GM21390 (cell line): Measurements from ENCODE around the gene TTC39B.

ENCODE experiments used
- ATAC-seq: cut with Tn5 transposase; IDR thresholded peaks from one replicate; pipeline ENCODE4 v1.9.1; 2021; ENCODE audit not compliant: unreplicated experiment

Gene TTC39B

DNA sequence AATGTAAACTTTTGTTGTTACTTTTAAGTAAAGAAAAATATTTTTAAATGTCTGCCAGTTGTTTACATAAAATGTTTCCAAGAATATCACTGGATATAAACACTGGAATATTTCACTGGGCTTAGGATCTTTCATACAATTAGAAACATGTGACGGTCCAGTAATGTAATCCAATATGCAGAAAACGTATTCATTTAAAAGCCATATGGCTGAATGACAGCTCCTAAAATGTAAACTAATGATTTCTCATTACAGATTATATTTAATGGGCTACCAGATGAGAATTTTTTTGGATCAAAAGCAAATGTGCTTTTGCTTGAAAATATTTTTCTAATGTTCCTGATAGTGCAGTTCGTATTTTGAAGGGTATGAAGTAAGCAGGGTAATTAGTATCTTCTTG, 124.3 kb downstream of the TTC39B start:
- no peak for ATAC-seq

DNA sequence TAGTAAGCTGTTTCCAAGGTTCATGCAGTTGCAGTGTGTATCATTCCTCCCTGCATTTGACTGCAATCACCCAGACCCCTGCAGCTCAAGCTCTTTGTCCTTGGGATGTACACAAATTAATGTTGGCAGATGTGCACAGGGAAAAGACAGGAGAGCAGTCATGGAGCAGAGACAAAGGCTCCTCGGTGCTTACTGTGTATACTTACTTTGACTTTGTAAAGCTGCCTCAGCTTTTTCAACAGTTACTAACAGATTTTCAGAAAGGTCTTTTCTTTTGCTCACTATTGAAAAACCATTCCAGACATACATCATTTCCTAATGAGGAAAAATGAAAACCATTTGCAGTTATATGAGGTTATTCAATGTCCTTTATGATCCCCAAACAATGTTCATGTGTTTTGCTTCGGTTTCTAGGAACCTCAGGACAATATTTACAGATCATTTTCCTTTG, 124.9 kb downstream of the TTC39B start:
- ATAC-seq, result no peak

DNA sequence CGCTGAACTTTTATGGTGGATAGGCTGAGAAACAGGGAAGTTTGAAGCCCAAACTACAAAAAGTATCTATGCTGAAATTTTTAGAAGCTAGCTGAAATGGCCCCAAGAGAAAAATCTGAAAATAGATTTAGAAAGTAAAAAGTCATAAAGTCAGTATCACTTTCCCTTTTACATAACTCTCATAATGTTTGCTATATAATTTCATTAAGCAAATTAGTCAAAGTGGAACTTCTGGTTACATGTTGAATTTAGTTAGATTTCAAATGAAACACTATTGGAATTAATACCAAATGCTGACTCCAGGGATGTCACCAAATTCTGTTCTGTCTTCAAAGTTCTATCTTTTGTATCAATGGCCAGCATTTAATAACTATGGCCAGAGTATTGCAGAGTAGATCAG, 126.9 kb downstream of the TTC39B start:
- no peak for ATAC-seq

DNA sequence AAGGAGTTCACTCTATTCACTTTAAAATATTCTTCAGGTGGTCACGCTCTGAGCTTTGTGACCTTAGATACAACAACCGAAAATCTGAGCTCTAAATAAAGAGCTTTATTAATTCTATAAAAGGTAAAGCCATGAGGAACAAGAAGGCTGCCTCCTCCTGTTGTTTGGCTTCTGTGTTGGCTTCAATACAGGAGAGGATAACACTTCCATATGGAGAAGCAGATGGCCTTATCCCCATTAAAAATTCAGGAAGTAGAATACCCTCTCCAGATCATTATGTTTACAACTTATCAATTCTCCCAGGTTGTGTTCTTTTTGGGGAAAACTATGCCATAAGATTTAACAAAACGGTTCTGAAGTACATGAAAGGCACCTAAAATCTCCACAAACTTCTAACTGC, 128.4 kb downstream of the TTC39B start:
- ATAC-seq, result no peak

DNA sequence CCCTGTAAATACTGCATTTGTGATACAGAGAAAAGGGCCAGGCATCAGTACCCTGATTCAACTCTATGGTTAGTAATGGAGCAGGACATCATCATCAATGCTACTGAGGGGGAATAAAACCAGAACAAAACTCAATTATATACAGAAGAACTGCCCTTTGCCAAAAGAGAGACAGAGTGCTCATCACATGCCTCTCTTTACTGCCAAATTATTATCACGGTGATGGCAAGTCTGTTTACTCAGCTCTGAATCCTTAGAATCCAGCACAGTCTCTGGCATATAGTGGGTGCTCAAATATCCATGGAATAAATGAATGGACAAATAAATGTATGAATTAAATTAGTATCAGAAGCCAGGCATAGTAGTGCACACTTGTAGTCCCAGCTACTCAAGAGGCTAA, 130.2 kb downstream of the TTC39B start:
- ATAC-seq, result no peak

DNA sequence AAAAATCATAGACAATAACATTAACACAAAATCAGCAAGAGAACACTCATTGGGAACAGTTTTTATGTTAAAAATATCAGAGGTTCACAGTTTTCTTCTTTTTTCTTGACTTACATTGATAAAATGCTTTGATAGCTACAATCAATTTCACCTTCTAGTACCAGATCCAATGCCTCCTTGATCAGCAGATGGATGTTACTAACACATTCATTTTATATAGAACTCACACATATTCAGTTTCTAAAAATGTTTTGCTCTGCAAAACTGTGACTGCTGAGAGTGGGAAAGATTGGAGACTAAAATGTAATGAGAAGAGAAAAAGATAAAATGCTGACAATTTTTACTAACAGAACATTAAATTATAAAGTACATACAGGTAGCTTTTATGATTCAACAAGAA, 143.1 kb downstream of the TTC39B start:
- ATAC-seq, result no peak

- no peak for ATAC-seq
Measured at GRCh38 chr9:15161753-15162152, 145.3 kb downstream of the TTC39B start.

- no peak for ATAC-seq
Measured at GRCh38 chr9:15160673-15161072, 146.3 kb downstream of the TTC39B start.

DNA sequence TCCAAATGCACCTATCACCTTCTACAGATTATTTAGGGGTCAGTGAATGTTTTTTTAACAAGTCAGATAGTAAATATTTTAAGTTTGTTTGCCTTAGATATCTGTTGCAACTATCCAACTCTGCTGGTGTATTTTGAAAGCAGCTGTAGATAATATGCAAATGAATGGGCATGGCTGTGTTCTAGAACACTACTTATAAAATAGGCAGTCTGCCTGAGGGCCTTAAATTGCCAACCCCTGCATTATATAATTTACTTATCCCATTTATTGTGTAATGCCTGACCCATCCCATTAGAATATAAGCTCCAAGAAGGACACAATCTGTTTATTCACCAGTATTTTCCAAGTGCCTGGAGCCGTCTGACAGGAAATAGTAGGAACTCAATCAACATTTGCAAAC, 149.0 kb downstream of the TTC39B start:
- no peak for ATAC-seq

GRCh38 chr9:15157381-15157780, 149.6 kb downstream of the TTC39B start:
- no peak for ATAC-seq

DNA sequence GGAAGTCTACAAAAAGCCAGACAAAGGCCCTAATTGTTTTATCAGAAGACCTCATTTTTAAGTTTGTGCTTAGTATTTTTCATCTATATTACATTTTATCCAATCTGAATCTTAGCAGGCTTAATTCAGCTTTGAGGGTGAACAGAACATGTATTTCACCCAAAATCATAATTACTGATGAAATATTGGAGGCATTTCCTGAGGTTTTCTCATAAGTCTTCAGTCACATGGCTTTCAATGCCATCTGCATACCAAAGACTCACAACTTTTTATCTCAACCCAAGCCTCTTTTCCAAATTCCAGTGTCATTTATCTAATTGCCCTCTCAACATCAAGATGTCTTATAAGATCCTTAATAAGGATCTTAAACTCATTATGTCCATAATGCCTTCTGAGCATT, 150.8 kb downstream of the TTC39B start:
- no peak for ATAC-seq

DNA sequence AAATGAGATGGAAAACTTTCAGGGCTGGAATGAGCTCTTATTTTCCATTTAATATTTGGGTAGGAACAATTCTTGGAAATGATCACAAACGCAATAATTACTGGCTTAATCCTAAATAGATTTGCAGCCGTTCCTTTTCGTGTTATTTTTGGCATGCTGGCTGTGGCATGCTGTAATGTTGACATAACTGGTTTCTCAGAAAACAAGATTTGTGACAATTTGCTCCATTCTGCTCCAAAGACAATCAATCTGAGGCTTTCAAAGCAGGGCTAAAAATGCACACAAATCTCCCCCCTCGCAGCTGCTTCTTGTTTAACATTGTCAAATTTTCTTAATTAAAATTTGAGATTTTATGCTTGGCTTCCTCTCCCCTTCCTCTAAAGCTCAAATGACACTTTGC, 151.2 kb downstream of the TTC39B start:
- no peak for ATAC-seq

DNA sequence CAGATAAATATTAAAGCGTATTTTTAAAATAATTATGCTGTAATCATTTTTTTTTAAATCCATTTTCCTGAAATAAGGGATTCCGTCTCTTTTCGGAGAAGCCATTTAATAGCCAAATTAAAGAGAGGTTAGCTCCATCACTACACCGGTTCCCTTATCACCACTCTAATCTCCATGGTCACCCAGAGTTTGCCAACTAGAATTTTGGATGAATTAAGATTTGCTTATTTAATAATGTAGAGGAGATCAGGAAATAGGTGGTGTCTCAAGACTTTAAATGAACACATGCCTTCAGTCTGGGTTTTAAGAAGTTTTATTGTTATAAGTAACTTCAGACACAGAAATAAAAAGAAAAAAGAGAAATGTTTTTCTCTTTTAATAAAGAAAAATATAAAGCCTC, 151.7 kb downstream of the TTC39B start:
- no peak for ATAC-seq

DNA sequence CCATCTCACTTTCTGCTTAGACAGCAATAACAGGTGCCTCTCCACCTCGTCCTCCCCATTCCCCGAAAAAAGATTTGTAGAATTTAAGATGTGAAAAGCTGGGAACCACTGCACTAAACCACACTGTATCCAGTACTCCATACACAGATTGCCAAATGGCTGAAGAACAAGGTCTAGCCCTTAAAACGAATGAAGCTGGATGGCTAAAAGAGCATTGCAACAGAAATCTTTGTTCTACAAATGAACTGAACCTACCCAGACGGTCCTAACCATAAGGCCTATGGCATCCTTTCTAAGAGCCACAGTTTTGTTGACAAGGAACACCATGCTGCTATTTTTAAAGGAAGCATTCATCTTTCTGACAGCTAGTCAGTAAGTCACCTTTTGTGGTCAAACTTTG, 152.3 kb downstream of the TTC39B start:
- no peak for ATAC-seq

GRCh38 chr9:15153961-15154360, 153.1 kb downstream of the TTC39B start:
- no peak for ATAC-seq

DNA sequence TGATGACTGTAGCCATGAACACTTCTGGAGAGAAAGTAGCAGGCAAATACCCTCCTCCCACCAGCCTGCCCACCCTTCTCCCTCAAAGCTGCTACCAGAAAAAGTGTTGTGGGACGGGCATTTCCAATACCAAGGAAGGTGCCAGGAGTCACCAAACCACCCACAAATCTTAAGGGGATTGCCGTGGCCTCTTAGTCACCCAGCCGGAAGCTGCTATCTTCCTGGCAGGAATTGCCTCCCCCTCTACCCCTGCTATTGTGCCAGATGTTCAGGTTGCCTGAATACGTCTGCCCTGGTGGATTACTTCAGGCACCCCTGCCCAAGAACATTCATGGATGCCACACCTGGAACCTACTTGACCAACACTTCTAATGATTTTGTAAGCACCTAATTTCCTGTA, 156.1 kb downstream of the TTC39B start:
- ATAC-seq, result no peak

GRCh38 chr9:15149450-15149849, 157.6 kb downstream of the TTC39B start:
- ATAC-seq, result no peak

DNA sequence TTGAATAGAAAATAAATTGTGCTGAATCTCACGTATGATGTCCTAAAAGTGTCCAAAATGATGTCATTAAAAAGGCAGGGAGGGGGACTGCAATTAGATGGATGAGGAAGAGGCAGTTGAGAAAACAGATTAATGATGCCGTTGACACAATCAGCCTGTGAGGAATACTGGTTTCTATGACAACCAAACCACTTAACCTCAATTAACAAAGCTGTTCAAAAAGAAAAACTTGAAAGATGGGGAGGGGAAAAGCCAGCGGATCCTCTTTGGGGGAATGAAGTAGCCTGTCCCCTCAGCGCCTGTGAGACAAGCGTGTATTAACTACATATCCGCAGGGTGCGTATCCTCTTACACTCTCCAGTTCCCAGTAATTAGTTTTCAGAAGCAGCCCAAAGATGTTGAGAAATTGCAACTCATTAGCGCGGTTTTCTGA, 160.7 kb downstream of the TTC39B start:
- ATAC-seq, result no peak

- no peak for ATAC-seq
Measured at GRCh38 chr9:15144622-15145061, 162.4 kb downstream of the TTC39B start.

DNA sequence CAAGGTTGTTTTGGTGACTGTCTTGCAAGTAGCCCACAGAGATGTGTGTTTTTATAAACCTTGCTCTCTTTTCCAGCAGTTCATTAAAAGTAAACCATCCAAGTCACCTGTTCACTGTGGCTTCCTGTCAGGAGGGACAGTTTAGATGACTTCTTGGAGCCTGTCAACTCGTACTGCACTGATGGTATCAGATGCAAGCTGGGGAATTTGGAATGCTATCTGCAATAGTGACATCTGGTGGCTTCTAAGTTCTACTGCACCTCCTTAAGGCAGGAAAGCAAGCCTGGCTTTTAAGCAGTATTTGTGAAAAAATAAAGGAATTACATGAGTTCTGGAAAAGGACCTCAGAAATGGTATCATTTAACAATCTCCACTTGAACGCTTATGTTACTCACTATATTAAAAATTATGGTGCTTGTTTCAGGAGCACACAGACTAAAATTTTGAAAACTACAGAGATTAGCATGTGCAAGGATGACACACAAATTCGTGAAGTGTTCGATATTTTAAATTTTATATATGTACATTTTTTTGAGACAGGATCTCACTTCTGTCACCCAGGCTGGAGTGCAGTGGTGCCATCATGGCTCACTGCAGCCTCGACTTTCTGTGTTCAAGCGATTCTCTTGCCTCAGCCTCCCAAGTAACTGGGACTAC, 164.0 kb downstream of the TTC39B start:
- ATAC-seq, result peak; percentile 95

DNA sequence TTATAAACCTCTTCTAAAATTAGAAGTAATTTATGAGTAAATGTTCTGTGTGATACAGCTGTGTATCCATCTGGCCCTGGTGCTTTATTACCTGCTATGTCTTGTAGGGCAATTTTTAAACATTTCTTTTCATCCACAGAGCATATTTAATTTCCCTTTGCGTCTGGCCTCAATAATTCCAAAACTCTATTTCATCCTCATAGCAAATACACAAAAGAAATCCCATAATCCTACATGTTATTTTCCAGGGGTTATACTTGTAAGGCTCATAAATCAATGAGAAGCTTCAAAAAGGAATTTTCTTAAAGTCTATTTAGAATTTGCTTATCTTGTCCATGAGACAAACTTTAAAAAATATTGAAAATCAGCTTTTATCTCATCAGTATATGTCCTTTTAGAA, 167.0 kb downstream of the TTC39B start:
- no peak for ATAC-seq

DNA sequence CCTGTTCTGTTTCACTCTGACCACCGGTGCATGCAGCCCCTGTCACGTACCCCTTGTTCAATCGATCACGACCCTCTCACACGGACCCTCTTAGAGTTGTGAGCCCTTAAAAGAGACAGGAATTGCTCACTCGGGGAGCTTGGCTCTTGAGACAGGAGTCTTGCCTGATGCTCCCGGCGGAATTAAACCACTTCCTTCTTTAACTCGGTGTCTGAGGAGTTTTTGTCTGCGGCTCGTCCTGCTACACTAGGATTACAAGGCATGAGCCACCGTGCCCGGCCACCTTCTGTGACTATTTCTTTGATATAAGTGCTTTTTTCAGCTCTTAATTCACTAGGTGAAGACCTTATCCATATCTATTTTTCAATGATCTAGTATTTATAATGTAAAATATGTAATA, 167.5 kb downstream of the TTC39B start:
- no peak for ATAC-seq

- no peak for ATAC-seq
Measured at GRCh38 chr9:15138357-15138686, 168.7 kb downstream of the TTC39B start.
